Measurements from ENCODE around the gene AFDN.

AFDN gene

GRCh38 chr6:167918548-167919278 lies 92.0 kb downstream of the AFDN start:
- H3K9ac ChIP-seq (ENCODE audit: low read length), result no peak overlapping the region
- H3K4me3 ChIP-seq (ENCODE audit: low read depth in 1 of 2, low read length in 2 of 2), result no peak overlapping the region
- no peaks in the 10 kb centered on the region for H3K27me3 ChIP-seq (ENCODE audit: control insufficient read depth in 1 of 2, insufficient read depth in 2 of 2, low read length in 2 of 2)
- no peak overlapping the region for H3K27ac ChIP-seq (ENCODE audit: low read depth, low read length)
- H3K9me3 ChIP-seq (ENCODE audit: low read length), result no peaks in the 10 kb centered on the region
- no peaks in the 10 kb centered on the region for H3K4me1 ChIP-seq (ENCODE audit: insufficient read depth, low read length)
- H3K36me3 ChIP-seq (ENCODE audit: insufficient read depth, low read length), result peaks cover 45% of the 10 kb centered on the region

- Histone ChIP-seq H3K27me3 (ENCODE audit: control insufficient read depth in 1 of 2, insufficient read depth in 2 of 2, low read length in 2 of 2) (no peaks in the 10 kb centered on the region), H3K4me1 (ENCODE audit: insufficient read depth, low read length) (no peaks in the 10 kb centered on the region), H3K36me3 (ENCODE audit: insufficient read depth, low read length) (peaks cover 45% of the 10 kb centered on the region), H3K27ac (ENCODE audit: low read depth, low read length) (no peak overlapping the region), H3K4me3 (ENCODE audit: low read depth in 1 of 2, low read length in 2 of 2) (no peak overlapping the region), H3K9me3 (ENCODE audit: low read length) (no peaks in the 10 kb centered on the region), H3K9ac (ENCODE audit: low read length) (no peak overlapping the region)
Measured at GRCh38 chr6:167919349-167919748, 92.6 kb downstream of the AFDN start.

- Histone ChIP-seq H3K4me1 (ENCODE audit: insufficient read depth, low read length) (no peaks in the 10 kb centered on the region), H3K4me3 (ENCODE audit: low read depth in 1 of 2, low read length in 2 of 2) (no peak overlapping the region), H3K36me3 (ENCODE audit: insufficient read depth, low read length) (peaks cover 40% of the 10 kb centered on the region), H3K27ac (ENCODE audit: low read depth, low read length) (no peak overlapping the region), H3K27me3 (ENCODE audit: control insufficient read depth in 1 of 2, insufficient read depth in 2 of 2, low read length in 2 of 2) (no peaks in the 10 kb centered on the region), H3K9me3 (ENCODE audit: low read length) (no peaks in the 10 kb centered on the region), H3K9ac (ENCODE audit: low read length) (no peak overlapping the region)
Measured at GRCh38 chr6:167920165-167920564, 93.5 kb downstream of the AFDN start.

GRCh38 chr6:167921831-167922230 lies 95.1 kb downstream of the AFDN start:
- Histone ChIP-seq H3K27ac (ENCODE audit: low read depth, low read length) (no peak overlapping the region), H3K27me3 (ENCODE audit: control insufficient read depth in 1 of 2, insufficient read depth in 2 of 2, low read length in 2 of 2) (no peaks in the 10 kb centered on the region), H3K36me3 (ENCODE audit: insufficient read depth, low read length) (peaks cover 39% of the 10 kb centered on the region), H3K4me1 (ENCODE audit: insufficient read depth, low read length) (no peaks in the 10 kb centered on the region), H3K9me3 (ENCODE audit: low read length) (no peaks in the 10 kb centered on the region), H3K9ac (ENCODE audit: low read length) (no peak overlapping the region), H3K4me3 (ENCODE audit: low read depth in 1 of 2, low read length in 2 of 2) (no peak overlapping the region)

GRCh38 chr6:167925026-167925425 lies 98.3 kb downstream of the AFDN start:
- Histone ChIP-seq H3K27ac (ENCODE audit: low read depth, low read length) (no peak overlapping the region), H3K4me1 (ENCODE audit: insufficient read depth, low read length) (no peaks in the 10 kb centered on the region), H3K4me3 (ENCODE audit: low read depth in 1 of 2, low read length in 2 of 2) (no peak overlapping the region), H3K9me3 (ENCODE audit: low read length) (no peaks in the 10 kb centered on the region), H3K27me3 (ENCODE audit: control insufficient read depth in 1 of 2, insufficient read depth in 2 of 2, low read length in 2 of 2) (no peaks in the 10 kb centered on the region), H3K36me3 (ENCODE audit: insufficient read depth, low read length) (peaks cover 40% of the 10 kb centered on the region), H3K9ac (ENCODE audit: low read length) (no peak overlapping the region)

DNA sequence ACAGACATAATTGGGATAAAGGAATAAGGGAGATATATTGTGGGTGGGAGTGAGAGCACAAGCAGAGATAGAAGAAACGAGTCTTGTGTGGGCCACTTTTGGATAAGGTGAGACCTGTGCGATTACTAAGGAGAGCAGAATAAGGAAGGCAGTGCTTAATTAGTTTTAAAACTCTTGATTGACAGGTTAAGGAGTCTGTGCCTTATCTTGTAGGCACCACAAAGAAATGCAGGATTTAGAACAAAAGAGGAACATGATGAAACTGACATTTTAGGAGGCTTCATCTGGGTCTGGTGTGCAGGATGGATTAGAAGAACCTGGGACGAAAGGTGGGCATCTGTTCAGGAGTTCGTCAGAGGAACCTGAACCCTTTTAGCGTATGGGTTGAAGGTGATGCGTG lies 100.5 kb downstream of the AFDN start:
- Histone ChIP-seq H3K4me3 (ENCODE audit: low read depth in 1 of 2, low read length in 2 of 2) (no peak overlapping the region), H3K4me1 (ENCODE audit: insufficient read depth, low read length) (no peaks in the 10 kb centered on the region), H3K27ac (ENCODE audit: low read depth, low read length) (no peak overlapping the region), H3K27me3 (ENCODE audit: control insufficient read depth in 1 of 2, insufficient read depth in 2 of 2, low read length in 2 of 2) (no peaks in the 10 kb centered on the region), H3K9me3 (ENCODE audit: low read length) (no peaks in the 10 kb centered on the region), H3K9ac (ENCODE audit: low read length) (no peak overlapping the region), H3K36me3 (ENCODE audit: insufficient read depth, low read length) (peaks cover 40% of the 10 kb centered on the region)

- peaks cover 44% of the 10 kb centered on the region for H3K36me3 ChIP-seq (ENCODE audit: insufficient read depth, low read length)
- no peak overlapping the region for H3K4me3 ChIP-seq (ENCODE audit: low read depth in 1 of 2, low read length in 2 of 2)
- H3K27ac ChIP-seq (ENCODE audit: low read depth, low read length), result no peak overlapping the region
- H3K27me3 ChIP-seq (ENCODE audit: control insufficient read depth in 1 of 2, insufficient read depth in 2 of 2, low read length in 2 of 2), result no peaks in the 10 kb centered on the region
- H3K9me3 ChIP-seq (ENCODE audit: low read length), result no peaks in the 10 kb centered on the region
- H3K4me1 ChIP-seq (ENCODE audit: insufficient read depth, low read length), result no peaks in the 10 kb centered on the region
- no peak overlapping the region for H3K9ac ChIP-seq (ENCODE audit: low read length)
Measured at GRCh38 chr6:167928111-167928510, 101.4 kb downstream of the AFDN start.

- H3K9me3 ChIP-seq (ENCODE audit: low read length), result no peaks in the 10 kb centered on the region
- H3K4me1 ChIP-seq (ENCODE audit: insufficient read depth, low read length), result no peaks in the 10 kb centered on the region
- no peaks in the 10 kb centered on the region for H3K27me3 ChIP-seq (ENCODE audit: control insufficient read depth in 1 of 2, insufficient read depth in 2 of 2, low read length in 2 of 2)
- no peak overlapping the region for H3K9ac ChIP-seq (ENCODE audit: low read length)
- no peak overlapping the region for H3K27ac ChIP-seq (ENCODE audit: low read depth, low read length)
- no peak overlapping the region for H3K4me3 ChIP-seq (ENCODE audit: low read depth in 1 of 2, low read length in 2 of 2)
- peaks cover 34% of the 10 kb centered on the region for H3K36me3 ChIP-seq (ENCODE audit: insufficient read depth, low read length)
Measured at GRCh38 chr6:167930295-167930694, 103.6 kb downstream of the AFDN start.

DNA sequence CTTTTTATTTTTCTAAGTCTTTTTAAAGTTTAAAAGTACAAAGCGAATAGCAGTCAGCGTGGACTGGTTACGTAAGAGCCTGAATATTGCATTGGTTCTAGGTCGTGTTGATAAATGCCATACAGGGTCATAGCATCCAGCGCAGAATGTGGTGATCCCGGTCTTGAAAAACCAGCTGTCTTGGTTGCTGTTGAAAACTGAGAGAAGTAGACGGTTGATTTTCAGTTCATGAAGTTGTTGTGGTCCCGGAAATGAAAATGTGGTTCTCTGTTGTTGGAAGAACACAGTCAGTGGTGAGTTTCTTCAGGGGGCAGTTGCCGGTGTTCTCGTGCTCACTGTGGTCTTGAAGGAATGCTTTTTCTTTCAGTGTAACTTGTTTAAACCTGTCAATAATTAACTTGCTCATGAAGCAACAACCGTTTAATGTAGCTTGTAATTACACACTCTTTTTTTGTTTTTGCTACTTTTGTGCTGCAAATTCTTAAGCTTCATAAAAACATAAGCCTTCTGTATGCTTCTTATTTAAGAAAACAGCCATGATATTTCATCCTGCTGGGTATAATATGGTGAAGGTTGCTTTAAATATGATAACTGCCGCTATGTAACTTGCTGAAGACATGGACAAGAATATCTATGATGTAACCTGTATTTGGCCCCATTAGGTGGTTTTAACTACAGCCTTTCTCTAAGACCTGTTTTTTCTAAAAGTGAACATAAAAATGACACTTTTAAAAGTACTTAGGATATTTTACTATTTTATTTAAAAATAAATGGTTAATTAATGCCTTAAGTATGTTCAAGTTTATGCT lies 106.0 kb downstream of the AFDN start:
- no peak overlapping the region for H3K27ac ChIP-seq (ENCODE audit: low read depth, low read length)
- no peaks in the 10 kb centered on the region for H3K27me3 ChIP-seq (ENCODE audit: control insufficient read depth in 1 of 2, insufficient read depth in 2 of 2, low read length in 2 of 2)
- H3K36me3 ChIP-seq (ENCODE audit: insufficient read depth, low read length), result peaks cover 17% of the 10 kb centered on the region
- no peaks in the 10 kb centered on the region for H3K9me3 ChIP-seq (ENCODE audit: low read length)
- no peaks in the 10 kb centered on the region for H3K4me1 ChIP-seq (ENCODE audit: insufficient read depth, low read length)
- no peak overlapping the region for H3K9ac ChIP-seq (ENCODE audit: low read length)
- H3K4me3 ChIP-seq (ENCODE audit: low read depth in 1 of 2, low read length in 2 of 2), result no peak overlapping the region

DNA sequence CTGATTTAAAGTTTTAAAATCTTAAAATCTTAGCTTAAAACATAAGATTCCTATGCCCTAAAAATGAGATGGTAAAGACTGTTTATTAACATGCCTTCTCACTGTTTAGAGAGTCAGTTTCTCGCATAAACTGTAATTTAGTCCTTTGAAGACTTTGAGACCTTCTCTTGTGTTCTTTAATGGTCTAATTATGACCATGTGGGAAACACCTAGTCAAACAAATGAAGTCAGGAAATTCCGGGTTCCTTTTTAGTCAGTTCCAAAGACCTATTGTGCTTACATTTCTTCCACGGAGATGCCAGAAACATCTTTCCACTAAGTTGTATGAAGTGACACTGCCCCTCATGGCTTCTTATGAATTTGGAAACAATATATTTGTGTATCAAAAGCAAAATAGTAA lies 106.6 kb downstream of the AFDN start:
- Histone ChIP-seq H3K9ac (ENCODE audit: low read length) (no peak overlapping the region), H3K4me1 (ENCODE audit: insufficient read depth, low read length) (no peaks in the 10 kb centered on the region), H3K9me3 (ENCODE audit: low read length) (no peaks in the 10 kb centered on the region), H3K27me3 (ENCODE audit: control insufficient read depth in 1 of 2, insufficient read depth in 2 of 2, low read length in 2 of 2) (no peaks in the 10 kb centered on the region), H3K27ac (ENCODE audit: low read depth, low read length) (no peak overlapping the region), H3K4me3 (ENCODE audit: low read depth in 1 of 2, low read length in 2 of 2) (no peak overlapping the region), H3K36me3 (ENCODE audit: insufficient read depth, low read length) (peaks cover 11% of the 10 kb centered on the region)

GRCh38 chr6:167933847-167934246 lies 107.1 kb downstream of the AFDN start:
- Histone ChIP-seq H3K36me3 (ENCODE audit: insufficient read depth, low read length) (peaks cover 9% of the 10 kb centered on the region), H3K4me1 (ENCODE audit: insufficient read depth, low read length) (no peaks in the 10 kb centered on the region), H3K4me3 (ENCODE audit: low read depth in 1 of 2, low read length in 2 of 2) (no peak overlapping the region), H3K9me3 (ENCODE audit: low read length) (no peaks in the 10 kb centered on the region), H3K27me3 (ENCODE audit: control insufficient read depth in 1 of 2, insufficient read depth in 2 of 2, low read length in 2 of 2) (no peaks in the 10 kb centered on the region), H3K9ac (ENCODE audit: low read length) (no peak overlapping the region), H3K27ac (ENCODE audit: low read depth, low read length) (no peak overlapping the region)

All from muscle layer of colon (tissue), 2 donors.